HepG2 (cell line): ENCODE measurements around the gene MEF2D. TPM values are rescaled to one million over a fixed set of nuclear protein-coding genes. Genes with fewer than 3 reads are reported as not detected.

ENCODE experiments used
- ARNT ChIP-seq: fragments of 450-650 bp; IDR thresholded peaks from 2 replicates; pipeline ENCODE4 v1.6.1; 2017
- GTF3A ChIP-seq: sonication (generic); formaldehyde crosslinking; conservative IDR thresholded peaks from 2 replicates; pipeline ENCODE4 v1.4.0; 2020; ENCODE audit warnings: mild to moderate bottlenecking, missing genetic modification reagents
- HNRNPK ChIP-seq: fragments of 200-400 bp; formaldehyde crosslinking; IDR thresholded peaks from 2 replicates; pipeline ENCODE4 v1.6.1; 2018; ENCODE audit warnings: low read length, low read depth, moderate library complexity, mild to moderate bottlenecking; ENCODE audit not compliant: poor library complexity, severe bottlenecking
- MEF2D ChIP-seq: sonication (generic); formaldehyde crosslinking; IDR thresholded peaks from 2 replicates; pipeline ENCODE4 v1.5.1; 2020; ENCODE audit warnings: mild to moderate bottlenecking, missing genetic modification reagents
- MXD4 ChIP-seq: IDR thresholded peaks from 2 replicates; pipeline ENCODE4 v1.6.1; 2016; ENCODE audit warnings: mild to moderate bottlenecking, missing biosample characterization, missing genetic modification reagents
- NFE2L1 ChIP-seq: sonication (generic); formaldehyde crosslinking; IDR thresholded peaks from 2 replicates; pipeline ENCODE4 v1.4.0; 2020; ENCODE audit warnings: missing genetic modification reagents, mild to moderate bottlenecking, borderline replicate concordance
- PAF1 ChIP-seq: IDR thresholded peaks from 2 replicates; pipeline ENCODE4 v1.6.1; 2016; ENCODE audit warnings: missing genetic modification reagents, missing compliant biosample characterization
- PHB2 ChIP-seq: fragments of 450-650 bp; IDR thresholded peaks from 2 replicates; pipeline ENCODE4 v1.6.1; 2018; ENCODE audit not compliant: partially characterized antibody
- SMARCE1 ChIP-seq: fragments of 450-650 bp; IDR thresholded peaks from 2 replicates; pipeline ENCODE4 v1.6.1; 2017; ENCODE audit warnings: borderline replicate concordance
- ZMYM4 ChIP-seq: sonication (generic); formaldehyde crosslinking; IDR thresholded peaks from 2 replicates; pipeline ENCODE4 v1.8.1; 2023; ENCODE audit warnings: mild to moderate bottlenecking, missing genetic modification reagents
- ZNF577 ChIP-seq: sonication (generic); formaldehyde crosslinking; IDR thresholded peaks from 2 replicates; pipeline ENCODE4 v1.4.0; 2020; ENCODE audit warnings: mild to moderate bottlenecking, low read depth, missing genetic modification reagents, borderline replicate concordance
- ZNF746 ChIP-seq: sonication (generic); formaldehyde crosslinking; IDR thresholded peaks from 2 replicates; pipeline ENCODE4 v1.8.0; 2022; ENCODE audit warnings: mild to moderate bottlenecking, missing genetic modification reagents
- ZNF775 ChIP-seq: sonication (generic); formaldehyde crosslinking; IDR thresholded peaks from 2 replicates; pipeline ENCODE4 v1.4.0; 2020; ENCODE audit warnings: missing genetic modification reagents, mild to moderate bottlenecking, moderate library complexity, borderline replicate concordance
- ZNF777 ChIP-seq: sonication (generic); formaldehyde crosslinking; IDR thresholded peaks from 2 replicates; pipeline ENCODE4 v1.4.0; 2020; ENCODE audit warnings: missing genetic modification reagents
- polyA plus RNA-seq, 8 experiments: library from polyadenylated mRNA; depleted of rRNA in 3 of 8; stranded (reverse) in 7 of 8; unstranded in 1 of 8; fragments of >200 nt; fragmentation: Illumina TruSeq in 4 of 8; extraction: Trizol in 4 of 8; gene quantifications; 2 replicates each; pipeline versions ENCODE4 v1.2.1 to v1.2.3, GENCODE V29; 2011 to 2016; ENCODE audit warnings: low read depth in 4 of 8, missing spikeins in 1 of 8, mixed read lengths in 1 of 8; ENCODE audit not compliant: insufficient read depth in 1 of 8
- total RNA-seq, 5 experiments: library from RNA; depleted of rRNA; stranded (reverse); fragments of >200 nt; fragmentation: Illumina TruSeq; extraction: Trizol; gene quantifications; 2 replicates each; pipeline ENCODE4 v1.2.3, GENCODE V29; 2016; ENCODE audit warnings: low read depth in 1 of 5
- TF ChIP-seq, protein P1 (sequence below), 2 experiments: sonication (generic) in 1 of 2; formaldehyde crosslinking in 1 of 2; IDR thresholded peaks; 2 replicates each; pipeline versions ENCODE4 v1.4.0 to v1.6.1; 2018 to 2020; ENCODE audit warnings: missing genetic modification reagents in 2 of 2, borderline replicate concordance in 1 of 2, low read depth in 1 of 2, mild to moderate bottlenecking in 1 of 2, missing biosample characterization in 1 of 2
- TF ChIP-seq, protein P2 (sequence below): sonication (generic); formaldehyde crosslinking; IDR thresholded peaks from 2 replicates; pipeline ENCODE4 v1.4.0; 2020; ENCODE audit warnings: missing genetic modification reagents
- TF ChIP-seq, protein P3 (sequence below): sonication (generic); formaldehyde crosslinking; IDR thresholded peaks from 2 replicates; pipeline ENCODE4 v1.9.0; 2021; ENCODE audit warnings: missing genetic modification reagents, mild to moderate bottlenecking, borderline replicate concordance
- TF ChIP-seq, protein P4 (sequence below): sonication (generic); formaldehyde crosslinking; conservative IDR thresholded peaks from 2 replicates; pipeline ENCODE4 v1.8.1; 2023; ENCODE audit warnings: missing genetic modification reagents
- TF ChIP-seq, protein P5 (sequence below): IDR thresholded peaks from 2 replicates; pipeline ENCODE4 v1.4.0; 2020; ENCODE audit warnings: mild to moderate bottlenecking, missing genetic modification reagents

Gene MEF2D
- total and polyA plus RNA-seq, 2 of the 13 experiments (the other 11 are each of a cell fraction or from before 2014, with no cell fraction given), result 1.6 to 3.9 TPM

DNA sequence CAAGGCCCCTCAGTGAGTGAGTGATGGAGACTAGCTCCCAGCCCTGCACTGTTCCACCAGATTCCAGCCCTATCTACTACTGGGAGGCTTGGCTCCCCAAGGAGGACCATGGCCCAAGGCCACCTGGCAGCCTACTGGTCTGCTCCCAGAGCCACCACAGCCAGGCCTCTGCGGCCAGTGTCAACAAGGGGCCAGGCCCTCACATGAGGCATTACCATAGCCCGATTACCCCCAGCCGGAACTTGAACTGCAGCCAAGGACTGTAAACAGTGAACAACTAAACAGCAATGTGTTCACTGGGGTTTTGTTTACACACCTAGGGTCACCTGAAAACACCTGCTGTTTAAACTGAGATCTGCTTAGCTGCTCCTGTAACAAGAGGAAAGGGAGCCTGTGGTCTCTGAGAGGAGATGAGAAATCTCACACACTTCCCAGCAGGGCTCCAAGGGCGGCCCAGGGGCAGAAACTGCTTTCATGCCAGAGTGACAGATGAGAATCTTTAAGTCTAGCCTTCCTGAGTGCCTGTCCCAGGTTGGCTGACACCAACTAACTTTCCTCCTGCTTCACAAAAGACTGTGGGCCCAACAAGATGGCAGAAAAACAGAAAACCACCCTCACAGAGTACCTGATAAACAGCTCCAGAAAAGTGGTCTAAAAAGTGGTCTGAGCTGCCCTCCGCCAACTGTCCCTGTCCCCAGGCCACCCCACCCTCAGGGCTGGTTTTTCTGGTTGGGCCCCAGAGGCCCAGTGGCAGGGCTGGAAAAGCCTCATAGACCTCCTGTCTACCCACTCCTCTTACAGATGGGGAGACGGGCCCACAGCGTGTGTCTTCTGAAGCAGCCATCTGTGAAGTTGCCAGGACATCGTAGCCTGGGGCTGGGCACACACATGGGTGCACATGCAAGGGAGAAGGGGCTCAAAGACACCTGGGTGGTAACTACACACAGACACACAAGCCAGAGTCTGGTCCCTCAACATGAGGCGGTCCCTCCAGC is 28.8 kb downstream of the MEF2D start (continued):
- TF ChIP-seq, protein P1, sequence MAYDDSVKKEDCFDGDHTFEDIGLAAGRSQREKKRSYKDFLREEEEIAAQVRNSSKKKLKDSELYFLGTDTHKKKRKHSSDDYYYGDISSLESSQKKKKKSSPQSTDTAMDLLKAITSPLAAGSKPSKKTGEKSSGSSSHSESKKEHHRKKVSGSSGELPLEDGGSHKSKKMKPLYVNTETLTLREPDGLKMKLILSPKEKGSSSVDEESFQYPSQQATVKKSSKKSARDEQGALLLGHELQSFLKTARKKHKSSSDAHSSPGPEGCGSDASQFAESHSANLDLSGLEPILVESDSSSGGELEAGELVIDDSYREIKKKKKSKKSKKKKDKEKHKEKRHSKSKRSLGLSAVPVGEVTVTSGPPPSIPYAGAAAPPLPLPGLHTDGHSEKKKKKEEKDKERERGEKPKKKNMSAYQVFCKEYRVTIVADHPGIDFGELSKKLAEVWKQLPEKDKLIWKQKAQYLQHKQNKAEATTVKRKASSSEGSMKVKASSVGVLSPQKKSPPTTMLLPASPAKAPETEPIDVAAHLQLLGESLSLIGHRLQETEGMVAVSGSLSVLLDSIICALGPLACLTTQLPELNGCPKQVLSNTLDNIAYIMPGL (CRISPR knock-in tag; IDR thresholded peaks at IDR 0.05; ENCODE audit: borderline replicate concordance in 1 of 2, low read depth in 1 of 2), result peak; percentile 56 to 78; a peak in 2 of 4 replicates
- TF ChIP-seq, protein P2, sequence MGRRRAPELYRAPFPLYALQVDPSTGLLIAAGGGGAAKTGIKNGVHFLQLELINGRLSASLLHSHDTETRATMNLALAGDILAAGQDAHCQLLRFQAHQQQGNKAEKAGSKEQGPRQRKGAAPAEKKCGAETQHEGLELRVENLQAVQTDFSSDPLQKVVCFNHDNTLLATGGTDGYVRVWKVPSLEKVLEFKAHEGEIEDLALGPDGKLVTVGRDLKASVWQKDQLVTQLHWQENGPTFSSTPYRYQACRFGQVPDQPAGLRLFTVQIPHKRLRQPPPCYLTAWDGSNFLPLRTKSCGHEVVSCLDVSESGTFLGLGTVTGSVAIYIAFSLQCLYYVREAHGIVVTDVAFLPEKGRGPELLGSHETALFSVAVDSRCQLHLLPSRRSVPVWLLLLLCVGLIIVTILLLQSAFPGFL (CRISPR knock-in tag), result no peak
- TF ChIP-seq PHB2 (no peak), GTF3A (peak; percentile 98), MEF2D (peak; percentile 93), HNRNPK (no peak), ZNF777 (CRISPR knock-in tag) (no peak), MXD4 (peak; percentile 75), ZNF775 (CRISPR knock-in tag) (no peak; the same call in 1 of the 2 replicates), ARNT (no peak), ZMYM4 (CRISPR knock-in tag) (peak; percentile 87), ZNF746 (CRISPR knock-in tag) (peak; percentile 96), NFE2L1 (no peak), PAF1 (CRISPR knock-in tag) (no peak), ZNF577 (CRISPR knock-in tag) (no peak), SMARCE1 (peak; percentile 64; the same call in 1 of the 2 replicates)
- TF ChIP-seq, protein P3, sequence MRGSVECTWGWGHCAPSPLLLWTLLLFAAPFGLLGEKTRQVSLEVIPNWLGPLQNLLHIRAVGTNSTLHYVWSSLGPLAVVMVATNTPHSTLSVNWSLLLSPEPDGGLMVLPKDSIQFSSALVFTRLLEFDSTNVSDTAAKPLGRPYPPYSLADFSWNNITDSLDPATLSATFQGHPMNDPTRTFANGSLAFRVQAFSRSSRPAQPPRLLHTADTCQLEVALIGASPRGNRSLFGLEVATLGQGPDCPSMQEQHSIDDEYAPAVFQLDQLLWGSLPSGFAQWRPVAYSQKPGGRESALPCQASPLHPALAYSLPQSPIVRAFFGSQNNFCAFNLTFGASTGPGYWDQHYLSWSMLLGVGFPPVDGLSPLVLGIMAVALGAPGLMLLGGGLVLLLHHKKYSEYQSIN (CRISPR knock-in tag), result no peak
- TF ChIP-seq, protein P4, sequence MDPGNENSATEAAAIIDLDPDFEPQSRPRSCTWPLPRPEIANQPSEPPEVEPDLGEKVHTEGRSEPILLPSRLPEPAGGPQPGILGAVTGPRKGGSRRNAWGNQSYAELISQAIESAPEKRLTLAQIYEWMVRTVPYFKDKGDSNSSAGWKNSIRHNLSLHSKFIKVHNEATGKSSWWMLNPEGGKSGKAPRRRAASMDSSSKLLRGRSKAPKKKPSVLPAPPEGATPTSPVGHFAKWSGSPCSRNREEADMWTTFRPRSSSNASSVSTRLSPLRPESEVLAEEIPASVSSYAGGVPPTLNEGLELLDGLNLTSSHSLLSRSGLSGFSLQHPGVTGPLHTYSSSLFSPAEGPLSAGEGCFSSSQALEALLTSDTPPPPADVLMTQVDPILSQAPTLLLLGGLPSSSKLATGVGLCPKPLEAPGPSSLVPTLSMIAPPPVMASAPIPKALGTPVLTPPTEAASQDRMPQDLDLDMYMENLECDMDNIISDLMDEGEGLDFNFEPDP (CRISPR knock-in tag), result 0 out of 2 replicates have a peak, but pooled peaks have one; percentile 58
- TF ChIP-seq, protein P5, sequence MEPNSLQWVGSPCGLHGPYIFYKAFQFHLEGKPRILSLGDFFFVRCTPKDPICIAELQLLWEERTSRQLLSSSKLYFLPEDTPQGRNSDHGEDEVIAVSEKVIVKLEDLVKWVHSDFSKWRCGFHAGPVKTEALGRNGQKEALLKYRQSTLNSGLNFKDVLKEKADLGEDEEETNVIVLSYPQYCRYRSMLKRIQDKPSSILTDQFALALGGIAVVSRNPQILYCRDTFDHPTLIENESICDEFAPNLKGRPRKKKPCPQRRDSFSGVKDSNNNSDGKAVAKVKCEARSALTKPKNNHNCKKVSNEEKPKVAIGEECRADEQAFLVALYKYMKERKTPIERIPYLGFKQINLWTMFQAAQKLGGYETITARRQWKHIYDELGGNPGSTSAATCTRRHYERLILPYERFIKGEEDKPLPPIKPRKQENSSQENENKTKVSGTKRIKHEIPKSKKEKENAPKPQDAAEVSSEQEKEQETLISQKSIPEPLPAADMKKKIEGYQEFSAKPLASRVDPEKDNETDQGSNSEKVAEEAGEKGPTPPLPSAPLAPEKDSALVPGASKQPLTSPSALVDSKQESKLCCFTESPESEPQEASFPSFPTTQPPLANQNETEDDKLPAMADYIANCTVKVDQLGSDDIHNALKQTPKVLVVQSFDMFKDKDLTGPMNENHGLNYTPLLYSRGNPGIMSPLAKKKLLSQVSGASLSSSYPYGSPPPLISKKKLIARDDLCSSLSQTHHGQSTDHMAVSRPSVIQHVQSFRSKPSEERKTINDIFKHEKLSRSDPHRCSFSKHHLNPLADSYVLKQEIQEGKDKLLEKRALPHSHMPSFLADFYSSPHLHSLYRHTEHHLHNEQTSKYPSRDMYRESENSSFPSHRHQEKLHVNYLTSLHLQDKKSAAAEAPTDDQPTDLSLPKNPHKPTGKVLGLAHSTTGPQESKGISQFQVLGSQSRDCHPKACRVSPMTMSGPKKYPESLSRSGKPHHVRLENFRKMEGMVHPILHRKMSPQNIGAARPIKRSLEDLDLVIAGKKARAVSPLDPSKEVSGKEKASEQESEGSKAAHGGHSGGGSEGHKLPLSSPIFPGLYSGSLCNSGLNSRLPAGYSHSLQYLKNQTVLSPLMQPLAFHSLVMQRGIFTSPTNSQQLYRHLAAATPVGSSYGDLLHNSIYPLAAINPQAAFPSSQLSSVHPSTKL (CRISPR knock-in tag), result peak; percentile 98
